T-helper 22 cell (primary cell): ENCODE measurements around the gene CPSF4.

ENCODE experiments used
- DNase-seq: peaks from one replicate; pipeline ENCODE4 v3.0.0-alpha.2; 2020; ENCODE audit warnings: low read depth

CPSF4 gene

GRCh38 chr7:99438573-99439480 lies at the start of gene CPSF4, which contains the start of gene PTCD1:
Gene CPSF4, plus strand, starts transcription at chr7:99438943. Its CDS starts 140 bp downstream, at chr7:99439083.
Gene PTCD1, minus strand, starts transcription at chr7:99438798. Its CDS starts 3,556 bp downstream, at chr7:99435242.
- DNase-seq = peak; percentile 75

- no peak for DNase-seq
Measured at GRCh38 chr7:99389772-99390171, 49.0 kb upstream of the CPSF4 start.

- no peak for DNase-seq
Measured at GRCh38 chr7:99390941-99391602, 47.7 kb upstream of the CPSF4 start.

GRCh38 chr7:99392046-99392445 lies 46.7 kb upstream of the CPSF4 start:
- no peak for DNase-seq

GRCh38 chr7:99392659-99393354 lies 45.9 kb upstream of the CPSF4 start:
- DNase-seq = peak; percentile 80

GRCh38 chr7:99393355-99394187 lies 45.2 kb upstream of the CPSF4 start:
- no peak for DNase-seq

- no peak for DNase-seq
Measured at GRCh38 chr7:99394188-99394502, 44.6 kb upstream of the CPSF4 start.

GRCh38 chr7:99395616-99396327 lies 43.0 kb upstream of the CPSF4 start:
- no peak for DNase-seq

- no peak for DNase-seq
Measured at GRCh38 chr7:99396418-99397296, 42.1 kb upstream of the CPSF4 start.

GRCh38 chr7:99397297-99397983 lies 41.3 kb upstream of the CPSF4 start:
- no peak for DNase-seq

- DNase-seq = no peak
Measured at GRCh38 chr7:99398891-99399445, 39.8 kb upstream of the CPSF4 start.

GRCh38 chr7:99399597-99399996 lies 39.1 kb upstream of the CPSF4 start:
- no peak for DNase-seq

- no peak for DNase-seq
Measured at GRCh38 chr7:99402854-99403253, 35.9 kb upstream of the CPSF4 start.

- DNase-seq = no peak
Measured at GRCh38 chr7:99403764-99404163, 35.0 kb upstream of the CPSF4 start.

GRCh38 chr7:99404235-99404976 lies 34.3 kb upstream of the CPSF4 start:
- no peak for DNase-seq

- no peak for DNase-seq
Measured at GRCh38 chr7:99404977-99405320, 33.8 kb upstream of the CPSF4 start.

GRCh38 chr7:99406557-99406956 lies 32.2 kb upstream of the CPSF4 start:
- DNase-seq = no peak

GRCh38 chr7:99407872-99408378 lies 30.8 kb upstream of the CPSF4 start:
- peak; percentile 18 for DNase-seq
